Measurements from ENCODE around the gene ZNF653.
"Not testable (repeated sequence)": the region's sequence is repeated elsewhere in the genome, so short reads cannot be mapped to it uniquely, and the experiment has no call there.

Gene ZNF653

GRCh38 chr19:11480715-11481533 lies 24.7 kb downstream of the ZNF653 start, which contains the start of gene ELAVL3:
TSS of gene ELAVL3 (minus strand) at chr19:11481046. CDS start at chr19:11480608, 438 bp downstream.
- no peak for DNase-seq

- no peak for DNase-seq
Observed at GRCh38 chr19:11479898-11480714, 25.5 kb downstream of the ZNF653 start.

GRCh38 chr19:11479090-11479897 lies 26.3 kb downstream of the ZNF653 start:
- no peak for DNase-seq

- DNase-seq = no peak
Observed at GRCh38 chr19:11478167-11479089, 27.2 kb downstream of the ZNF653 start.

GRCh38 chr19:11475861-11476260 lies 29.8 kb downstream of the ZNF653 start:
- no peak for DNase-seq

- not testable (repeated sequence) for DNase-seq
Observed at GRCh38 chr19:11475343-11475742, 30.3 kb downstream of the ZNF653 start.

- no peak for DNase-seq
Observed at GRCh38 chr19:11473725-11474124, 31.9 kb downstream of the ZNF653 start.

GRCh38 chr19:11468266-11468845 lies 37.3 kb downstream of the ZNF653 start:
- DNase-seq = not testable (repeated sequence)

GRCh38 chr19:11465600-11465999 lies 40.0 kb downstream of the ZNF653 start:
- DNase-seq = no peak

- DNase-seq = no peak
Observed at GRCh38 chr19:11464333-11465265, 41.0 kb downstream of the ZNF653 start.

GRCh38 chr19:11463391-11463790 lies 42.2 kb downstream of the ZNF653 start:
- DNase-seq = no peak

- DNase-seq = no peak
Observed at GRCh38 chr19:11461453-11461852, 44.2 kb downstream of the ZNF653 start.

GRCh38 chr19:11460207-11460606 lies 45.4 kb downstream of the ZNF653 start:
- no peak for DNase-seq

- not testable (repeated sequence) for DNase-seq
Observed at GRCh38 chr19:11458912-11459311, 46.7 kb downstream of the ZNF653 start.

- no peak for DNase-seq
Observed at GRCh38 chr19:11458236-11458900, 47.3 kb downstream of the ZNF653 start.

GRCh38 chr19:11457831-11458230 lies 47.8 kb downstream of the ZNF653 start:
- no peak for DNase-seq

GRCh38 chr19:11457115-11457514 lies 48.5 kb downstream of the ZNF653 start:
- no peak for DNase-seq

GRCh38 chr19:11456659-11457058 lies 49.0 kb downstream of the ZNF653 start:
- no peak for DNase-seq

GRCh38 chr19:11455233-11455554 lies 50.4 kb downstream of the ZNF653 start:
- not testable (repeated sequence) for DNase-seq

All from activated naive CD4-positive, alpha-beta T cell (primary cell).